GM12878 (cell line): ENCODE data around the gene SPATA1. TPM values are rescaled to one million over a fixed set of nuclear protein-coding genes. Genes with fewer than 3 reads are reported as not detected.
A peak's percentile ranks its signal among the peaks of the same experiment; 100 is the strongest.

ENCODE experiments used
- ETV6 ChIP-seq, 2 experiments: fragments of 450-650 bp in 1 of 2; IDR thresholded peaks in 1 of 2; conservative IDR thresholded peaks in 1 of 2; 2 replicates each; pipeline ENCODE4 v1.6.1; 2014; ENCODE audit warnings: antibody characterized with exemption in 1 of 2, borderline replicate concordance in 1 of 2, low read depth in 1 of 2, mild to moderate bottlenecking in 1 of 2, moderate library complexity in 1 of 2
- KLF5 ChIP-seq: fragments of 450-650 bp; IDR thresholded peaks from 2 replicates; pipeline ENCODE4 v1.6.1; 2014; ENCODE audit warnings: mild to moderate bottlenecking; ENCODE audit not compliant: partially characterized antibody
- polyA plus RNA-seq, 11 experiments: library from polyadenylated mRNA; depleted of rRNA in 4 of 11; unstranded in 6 of 11; stranded (reverse) in 5 of 11; fragments of >200 nt; fragmentation: Nextera tagmentation in 4 of 11; fragmentation: Illumina TruSeq in 1 of 11; extraction: Ambion mirVana in 4 of 11; extraction: Trizol in 1 of 11; gene quantifications; 1 replicate in 1 of 11; 2 replicates in 10 of 11; pipeline versions ENCODE4 v1.2.1 to v1.2.3, GENCODE V29; 2011 to 2016; ENCODE audit warnings: inconsistent platforms in 2 of 11, missing spikeins in 2 of 11, low read depth in 1 of 11
- total RNA-seq, 4 experiments: library from RNA; depleted of rRNA in 3 of 4; stranded (reverse); fragments of >200 nt in 3 of 4; fragmentation: Illumina TruSeq in 1 of 4; extraction: Trizol in 1 of 4; gene quantifications; 2 replicates each; pipeline versions ENCODE4 v1.2.1 to v1.2.3, GENCODE V29; 2013 to 2021
- TF ChIP-seq, protein P1 (sequence below): fragments of 450-650 bp; IDR thresholded peaks from 2 replicates; pipeline ENCODE4 v1.6.1; 2018; ENCODE audit warnings: mild to moderate bottlenecking, low read depth, moderate library complexity; ENCODE audit not compliant: partially characterized antibody
- TF ChIP-seq, protein P2 (sequence below): fragments of 450-650 bp; IDR thresholded peaks from 2 replicates; pipeline ENCODE4 v1.6.1; 2017; ENCODE audit warnings: mild to moderate bottlenecking, low read depth, inconsistent platforms; ENCODE audit not compliant: poor library complexity, severe bottlenecking
- TF ChIP-seq, protein P3 (sequence below): fragments of 450-650 bp; conservative IDR thresholded peaks from 2 replicates; pipeline ENCODE4 v1.6.1; 2017; ENCODE audit warnings: mild to moderate bottlenecking, moderate library complexity

The SPATA1 gene
- total and polyA plus RNA-seq, 10 of the 15 experiments (the other 5 are each of a cell fraction or from before 2014, with no cell fraction given), result 0.74 to 2.4 (median 1.9) TPM

DNA sequence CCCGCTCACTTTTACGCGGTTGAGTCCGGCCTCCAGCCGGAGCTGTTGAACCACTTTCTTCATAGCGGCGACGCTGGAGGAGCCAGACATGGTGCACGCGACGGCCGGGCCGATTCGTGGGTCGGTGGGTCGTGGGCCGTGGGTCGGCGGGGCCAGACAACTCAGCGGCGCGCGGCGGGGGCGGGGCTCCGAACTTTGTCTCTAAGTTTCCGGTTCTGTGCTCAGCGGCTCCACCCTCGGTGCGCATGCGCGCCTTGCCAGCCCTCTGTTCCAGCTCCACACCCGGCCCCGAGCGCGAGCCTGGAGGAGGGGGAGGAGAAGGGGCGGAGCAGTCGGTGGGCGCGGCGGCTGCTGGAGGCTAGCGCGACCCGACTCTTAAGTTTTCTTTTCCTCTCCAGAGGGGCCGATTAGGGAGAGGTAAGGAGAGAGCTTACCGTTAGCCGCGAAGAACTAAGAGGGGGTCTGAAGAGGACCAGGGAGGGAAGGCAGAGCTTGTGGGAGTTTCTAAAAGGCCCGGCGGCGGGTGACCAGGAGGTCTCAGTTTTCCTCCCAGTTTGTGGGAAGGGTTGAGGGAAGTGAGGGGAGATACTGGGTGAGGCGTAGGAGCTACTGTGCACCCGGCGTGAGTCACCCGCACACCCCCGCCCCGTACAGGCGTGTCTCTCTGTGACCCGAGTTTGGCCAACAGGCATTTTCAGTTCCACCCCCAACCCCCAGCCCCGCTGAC is at the start of gene SPATA1, which contains the start of gene GNG5 (continued):
- TF ChIP-seq, protein P1, sequence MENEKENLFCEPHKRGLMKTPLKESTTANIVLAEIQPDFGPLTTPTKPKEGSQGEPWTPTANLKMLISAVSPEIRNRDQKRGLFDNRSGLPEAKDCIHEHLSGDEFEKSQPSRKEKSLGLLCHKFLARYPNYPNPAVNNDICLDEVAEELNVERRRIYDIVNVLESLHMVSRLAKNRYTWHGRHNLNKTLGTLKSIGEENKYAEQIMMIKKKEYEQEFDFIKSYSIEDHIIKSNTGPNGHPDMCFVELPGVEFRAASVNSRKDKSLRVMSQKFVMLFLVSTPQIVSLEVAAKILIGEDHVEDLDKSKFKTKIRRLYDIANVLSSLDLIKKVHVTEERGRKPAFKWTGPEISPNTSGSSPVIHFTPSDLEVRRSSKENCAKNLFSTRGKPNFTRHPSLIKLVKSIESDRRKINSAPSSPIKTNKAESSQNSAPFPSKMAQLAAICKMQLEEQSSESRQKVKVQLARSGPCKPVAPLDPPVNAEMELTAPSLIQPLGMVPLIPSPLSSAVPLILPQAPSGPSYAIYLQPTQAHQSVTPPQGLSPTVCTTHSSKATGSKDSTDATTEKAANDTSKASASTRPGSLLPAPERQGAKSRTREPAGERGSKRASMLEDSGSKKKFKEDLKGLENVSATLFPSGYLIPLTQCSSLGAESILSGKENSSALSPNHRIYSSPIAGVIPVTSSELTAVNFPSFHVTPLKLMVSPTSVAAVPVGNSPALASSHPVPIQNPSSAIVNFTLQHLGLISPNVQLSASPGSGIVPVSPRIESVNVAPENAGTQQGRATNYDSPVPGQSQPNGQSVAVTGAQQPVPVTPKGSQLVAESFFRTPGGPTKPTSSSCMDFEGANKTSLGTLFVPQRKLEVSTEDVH, result no peak
- TF ChIP-seq ETV6 (conservative IDR thresholded peaks at IDR 0.05 in 1 of 2, IDR thresholded peaks at IDR 0.05 in 1 of 2; ENCODE audit: borderline replicate concordance in 1 of 2, low read depth in 1 of 2) (0 out of 4 replicates have a peak, but pooled peaks of 1 of the 2 experiments have one; percentile 45), KLF5 (peak; percentile 70)
- TF ChIP-seq, protein P2, sequence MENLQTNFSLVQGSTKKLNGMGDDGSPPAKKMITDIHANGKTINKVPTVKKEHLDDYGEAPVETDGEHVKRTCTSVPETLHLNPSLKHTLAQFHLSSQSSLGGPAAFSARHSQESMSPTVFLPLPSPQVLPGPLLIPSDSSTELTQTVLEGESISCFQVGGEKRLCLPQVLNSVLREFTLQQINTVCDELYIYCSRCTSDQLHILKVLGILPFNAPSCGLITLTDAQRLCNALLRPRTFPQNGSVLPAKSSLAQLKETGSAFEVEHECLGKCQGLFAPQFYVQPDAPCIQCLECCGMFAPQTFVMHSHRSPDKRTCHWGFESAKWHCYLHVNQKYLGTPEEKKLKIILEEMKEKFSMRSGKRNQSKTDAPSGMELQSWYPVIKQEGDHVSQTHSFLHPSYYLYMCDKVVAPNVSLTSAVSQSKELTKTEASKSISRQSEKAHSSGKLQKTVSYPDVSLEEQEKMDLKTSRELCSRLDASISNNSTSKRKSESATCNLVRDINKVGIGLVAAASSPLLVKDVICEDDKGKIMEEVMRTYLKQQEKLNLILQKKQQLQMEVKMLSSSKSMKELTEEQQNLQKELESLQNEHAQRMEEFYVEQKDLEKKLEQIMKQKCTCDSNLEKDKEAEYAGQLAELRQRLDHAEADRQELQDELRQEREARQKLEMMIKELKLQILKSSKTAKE, result peak; percentile 25
- TF ChIP-seq, protein P3, sequence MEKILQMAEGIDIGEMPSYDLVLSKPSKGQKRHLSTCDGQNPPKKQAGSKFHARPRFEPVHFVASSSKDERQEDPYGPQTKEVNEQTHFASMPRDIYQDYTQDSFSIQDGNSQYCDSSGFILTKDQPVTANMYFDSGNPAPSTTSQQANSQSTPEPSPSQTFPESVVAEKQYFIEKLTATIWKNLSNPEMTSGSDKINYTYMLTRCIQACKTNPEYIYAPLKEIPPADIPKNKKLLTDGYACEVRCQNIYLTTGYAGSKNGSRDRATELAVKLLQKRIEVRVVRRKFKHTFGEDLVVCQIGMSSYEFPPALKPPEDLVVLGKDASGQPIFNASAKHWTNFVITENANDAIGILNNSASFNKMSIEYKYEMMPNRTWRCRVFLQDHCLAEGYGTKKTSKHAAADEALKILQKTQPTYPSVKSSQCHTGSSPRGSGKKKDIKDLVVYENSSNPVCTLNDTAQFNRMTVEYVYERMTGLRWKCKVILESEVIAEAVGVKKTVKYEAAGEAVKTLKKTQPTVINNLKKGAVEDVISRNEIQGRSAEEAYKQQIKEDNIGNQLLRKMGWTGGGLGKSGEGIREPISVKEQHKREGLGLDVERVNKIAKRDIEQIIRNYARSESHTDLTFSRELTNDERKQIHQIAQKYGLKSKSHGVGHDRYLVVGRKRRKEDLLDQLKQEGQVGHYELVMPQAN, result peak; percentile 16
